ENCODE data around the gene ECEL1. TPM values are rescaled to one million over a fixed set of nuclear protein-coding genes. Genes with fewer than 3 reads are reported as not detected.

Gene ECEL1
- total and polyA plus RNA-seq, 2 donors (not counting 1 experiment from before 2014, with no cell fraction given): 0.47 TPM; not detected in 1

DNA sequence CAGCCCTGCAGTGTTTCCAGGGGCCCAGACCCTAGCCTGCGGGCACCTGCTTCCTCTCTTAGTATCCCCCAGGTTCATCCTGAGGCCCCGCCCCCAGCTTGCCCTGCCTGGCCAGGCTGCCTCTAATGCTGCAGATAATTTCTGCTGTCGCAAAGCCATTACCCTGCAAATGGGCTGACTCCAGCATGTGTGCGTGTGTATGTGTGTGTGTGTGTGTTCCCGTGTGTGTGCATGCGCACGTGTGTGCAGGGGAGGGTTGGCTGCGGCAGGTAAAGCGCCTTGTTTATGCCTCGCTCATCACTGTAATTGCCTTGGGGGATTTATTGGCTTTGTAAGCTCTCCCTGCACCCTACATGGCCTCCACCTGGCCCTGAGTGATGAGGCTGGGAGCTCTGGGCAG is 25.0 kb upstream of the ECEL1 start:
- Histone ChIP-seq H3K4me1 (ENCODE audit: control insufficient read depth in 2 of 2, insufficient read depth in 2 of 2, low read length in 2 of 2) (no peaks in the 10 kb centered on the region), H3K9ac (ENCODE audit: low read length) (no peak overlapping the region), H3K79me2 (ENCODE audit: control insufficient read depth, insufficient read depth, low read length) (no peaks in the 10 kb centered on the region), H3K36me3 (replicated peaks in 1 of 2; ENCODE audit: control extremely low read depth in 1 of 2, control insufficient read depth in 1 of 2, extremely low read depth in 1 of 2, insufficient read depth in 2 of 2, low read length in 1 of 2) (no peaks in the 10 kb centered on the region), H3K4me2 (replicated peaks; ENCODE audit: low read depth, low read length, poor library complexity, severe bottlenecking) (no peak overlapping the region), H3K27ac (ENCODE audit: low read length in 2 of 2) (no peak overlapping the region), H3K9me3 (ENCODE audit: control extremely low read depth in 1 of 3, control insufficient read depth in 2 of 3, insufficient read depth in 1 of 3, low read length in 2 of 3) (no peaks in the 10 kb centered on the region), H2AFZ (ENCODE audit: insufficient read depth, low read depth, low read length, poor library complexity, severe bottlenecking) (no peak overlapping the region), H4K20me1 (ENCODE audit: control insufficient read depth, insufficient read depth, low read length, poor library complexity, severe bottlenecking) (no peaks in the 10 kb centered on the region), H3K4me3 (ENCODE audit: control extremely low read depth in 1 of 5, extremely low read depth in 1 of 5, insufficient read depth in 1 of 5, low read depth in 2 of 5, low read length in 4 of 5) (no peak overlapping the region), H3K27me3 (replicated peaks in 1 of 4; ENCODE audit: control extremely low read depth in 1 of 4, control insufficient read depth in 3 of 4, insufficient read depth in 4 of 4, low read length in 3 of 4) (no peaks in the 10 kb centered on the region)
- TF ChIP-seq, protein P1, sequence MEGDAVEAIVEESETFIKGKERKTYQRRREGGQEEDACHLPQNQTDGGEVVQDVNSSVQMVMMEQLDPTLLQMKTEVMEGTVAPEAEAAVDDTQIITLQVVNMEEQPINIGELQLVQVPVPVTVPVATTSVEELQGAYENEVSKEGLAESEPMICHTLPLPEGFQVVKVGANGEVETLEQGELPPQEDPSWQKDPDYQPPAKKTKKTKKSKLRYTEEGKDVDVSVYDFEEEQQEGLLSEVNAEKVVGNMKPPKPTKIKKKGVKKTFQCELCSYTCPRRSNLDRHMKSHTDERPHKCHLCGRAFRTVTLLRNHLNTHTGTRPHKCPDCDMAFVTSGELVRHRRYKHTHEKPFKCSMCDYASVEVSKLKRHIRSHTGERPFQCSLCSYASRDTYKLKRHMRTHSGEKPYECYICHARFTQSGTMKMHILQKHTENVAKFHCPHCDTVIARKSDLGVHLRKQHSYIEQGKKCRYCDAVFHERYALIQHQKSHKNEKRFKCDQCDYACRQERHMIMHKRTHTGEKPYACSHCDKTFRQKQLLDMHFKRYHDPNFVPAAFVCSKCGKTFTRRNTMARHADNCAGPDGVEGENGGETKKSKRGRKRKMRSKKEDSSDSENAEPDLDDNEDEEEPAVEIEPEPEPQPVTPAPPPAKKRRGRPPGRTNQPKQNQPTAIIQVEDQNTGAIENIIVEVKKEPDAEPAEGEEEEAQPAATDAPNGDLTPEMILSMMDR (IDR thresholded peaks at IDR 0.05): no peak
- no peak for TF ChIP-seq EZH2 (IDR thresholded peaks at IDR 0.05; ENCODE audit: borderline replicate concordance, insufficient read depth, low read depth, low read length, poor library complexity, severe bottlenecking)
- ChIA-PET POLR2A (no interaction called here), CTCF (interaction anchor here (1.1 kb wide), 1 partner anchor 9 kb away, joined by 3 read pairs; no protein-coding TSS in a partner anchor)
- ATAC-seq (ENCODE audit: low read depth) (no peak), DNase-seq (no peak)
- Mint-ChIP-seq H3K27ac (no peak overlapping the region), H3K4me3 (no peak overlapping the region), H3K9me3 (ENCODE audit: insufficient read depth) (no peaks in the 10 kb centered on the region), H3K4me1 (no peaks in the 10 kb centered on the region), H3K27me3 (peaks cover 17% of the 10 kb centered on the region)
- WGBS (ENCODE audit: insufficient coverage): 93% methylated on average over 9 of the region's 10 CpGs
- intact Hi-C loops (cut with micrococcal nuclease): no loop called here

DNA sequence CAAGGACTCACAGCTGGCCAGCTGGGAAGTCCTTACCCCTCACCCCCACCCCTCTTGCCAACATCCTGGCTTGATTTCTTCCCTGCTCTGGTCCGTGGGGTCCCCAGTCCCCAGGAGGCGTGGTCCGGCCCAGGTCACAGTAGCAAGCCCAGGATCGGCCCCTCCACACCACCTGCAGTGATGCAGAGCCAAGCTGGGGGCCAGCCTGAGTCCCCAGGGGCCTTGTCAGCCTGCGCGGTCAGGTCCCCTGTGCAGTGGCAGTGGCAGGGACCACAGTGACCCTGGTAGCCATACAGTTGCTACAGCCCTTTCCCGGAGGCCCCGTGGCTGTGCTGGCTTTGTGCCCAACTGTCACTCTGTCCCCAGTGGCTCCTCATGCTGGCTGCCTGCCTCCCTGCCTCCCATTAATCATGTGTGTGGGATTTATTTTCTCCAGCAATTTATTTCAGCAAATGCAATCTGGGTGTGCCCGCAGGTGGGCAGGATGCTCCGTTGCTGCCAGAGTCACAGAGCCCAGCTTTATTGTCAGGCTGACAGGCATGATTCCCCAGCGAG is 23.8 kb upstream of the ECEL1 start:
- WGBS (ENCODE audit: insufficient coverage): 63% methylated on average over 11 of the region's 11 CpGs
- Histone ChIP-seq H3K27me3 (replicated peaks in 1 of 4; ENCODE audit: control extremely low read depth in 1 of 4, control insufficient read depth in 3 of 4, insufficient read depth in 4 of 4, low read length in 3 of 4) (peaks cover 0 to 2% (median 0%) of the 10 kb centered on the region in 4 experiments), H4K20me1 (ENCODE audit: control insufficient read depth, insufficient read depth, low read length, poor library complexity, severe bottlenecking) (no peaks in the 10 kb centered on the region), H3K9ac (ENCODE audit: low read length) (no peak overlapping the region), H2AFZ (ENCODE audit: insufficient read depth, low read depth, low read length, poor library complexity, severe bottlenecking) (no peak overlapping the region), H3K4me3 (ENCODE audit: control extremely low read depth in 1 of 5, extremely low read depth in 1 of 5, insufficient read depth in 1 of 5, low read depth in 2 of 5, low read length in 4 of 5) (no peak overlapping the region), H3K9me3 (ENCODE audit: control extremely low read depth in 1 of 3, control insufficient read depth in 2 of 3, insufficient read depth in 1 of 3, low read length in 2 of 3) (no peaks in the 10 kb centered on the region), H3K4me2 (replicated peaks; ENCODE audit: low read depth, low read length, poor library complexity, severe bottlenecking) (no peak overlapping the region), H3K4me1 (ENCODE audit: control insufficient read depth in 2 of 2, insufficient read depth in 2 of 2, low read length in 2 of 2) (no peaks in the 10 kb centered on the region), H3K27ac (ENCODE audit: low read length in 2 of 2) (no peak overlapping the region), H3K36me3 (replicated peaks in 1 of 2; ENCODE audit: control extremely low read depth in 1 of 2, control insufficient read depth in 1 of 2, extremely low read depth in 1 of 2, insufficient read depth in 2 of 2, low read length in 1 of 2) (no peaks in the 10 kb centered on the region), H3K79me2 (ENCODE audit: control insufficient read depth, insufficient read depth, low read length) (no peaks in the 10 kb centered on the region)
- H3K27ac Mint-ChIP-seq: no peak overlapping the region
- intact Hi-C loops (cut with micrococcal nuclease): no loop called here
- ChIA-PET POLR2A (no interaction called here), CTCF (interaction anchor here (1.2 kb wide), 1 partner anchor 12 kb away, joined by 3 read pairs; no protein-coding TSS in a partner anchor)
- no peak overlapping the region for H3K4me3 Mint-ChIP-seq
- no peak for TF ChIP-seq EZH2 (IDR thresholded peaks at IDR 0.05; ENCODE audit: borderline replicate concordance, insufficient read depth, low read depth, low read length, poor library complexity, severe bottlenecking)
- TF ChIP-seq, protein P1 (IDR thresholded peaks at IDR 0.05): no peak
- no peaks in the 10 kb centered on the region for H3K9me3 Mint-ChIP-seq (ENCODE audit: insufficient read depth)
- no peaks in the 10 kb centered on the region for H3K4me1 Mint-ChIP-seq
- ATAC-seq (ENCODE audit: low read depth): no peak
- peaks cover 22% of the 10 kb centered on the region for H3K27me3 Mint-ChIP-seq
- no peak for DNase-seq

Data from B cell (primary cell).